ENCODE results near the gene TMEM123. TPM values are rescaled to one million over a fixed set of nuclear protein-coding genes. Genes with fewer than 3 reads are reported as not detected.

The TMEM123 gene
- total and polyA plus RNA-seq, 10 of the 15 experiments (the other 5 are each of a cell fraction or from before 2014, with no cell fraction given) = 35.1 to 667 (median 123) TPM

GRCh38 chr11:102472127-102472526, 19.6 kb upstream of the TMEM123 start:
- whole genome bisulfite sequencing (ENCODE audit: insufficient coverage, insufficient replicate concordance, low lambda C conversion rate, missing lambda C conversion rate) = 86% methylated on average over 4 of the region's 4 CpGs

More at GRCh38 chr11:102472127-102472526, 19.6 kb upstream of the TMEM123 start:
- POLR2A ChIA-PET = interaction anchor here (1.8 kb wide), 1 partner anchor 10 kb away, joined by 4 read pairs; no protein-coding TSS in a partner anchor
- DNase-seq (ENCODE audit: low read depth, low spot score) (no peak), FAIRE-seq (no peak), ATAC-seq (no peak)
- H3K9ac ChIP-seq (ENCODE audit: control insufficient read depth, insufficient read depth, low read length) = no peak overlapping the region
- SMC1A ChIA-PET (ENCODE audit: uncharacterized antibody, unreplicated experiment) = interaction anchor here (1.4 kb wide), 1 partner anchor 142 kb away, joined by 3 read pairs; no protein-coding TSS in a partner anchor
- intact Hi-C loops (cut with micrococcal nuclease; ENCODE audit: unreplicated experiment) (no loop called here), in situ Hi-C loops (cut with MboI) (no loop called here)
- H2AFZ ChIP-seq (ENCODE audit: control insufficient read depth, low read depth, low read length) = no peak overlapping the region
- no peaks in the 10 kb centered on the region for H4K20me1 ChIP-seq (ENCODE audit: control insufficient read depth, insufficient read depth)
- TF ChIP-seq ZBTB4 (CRISPR knock-in tag; IDR thresholded peaks at IDR 0.05) = no peak
- TF ChIP-seq MXI1 (IDR thresholded peaks at IDR 0.05; ENCODE audit: low read depth, low read length) = no peak
- TF ChIP-seq, protein P1, sequence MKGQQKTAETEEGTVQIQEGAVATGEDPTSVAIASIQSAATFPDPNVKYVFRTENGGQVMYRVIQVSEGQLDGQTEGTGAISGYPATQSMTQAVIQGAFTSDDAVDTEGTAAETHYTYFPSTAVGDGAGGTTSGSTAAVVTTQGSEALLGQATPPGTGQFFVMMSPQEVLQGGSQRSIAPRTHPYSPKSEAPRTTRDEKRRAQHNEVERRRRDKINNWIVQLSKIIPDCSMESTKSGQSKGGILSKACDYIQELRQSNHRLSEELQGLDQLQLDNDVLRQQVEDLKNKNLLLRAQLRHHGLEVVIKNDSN (IDR thresholded peaks at IDR 0.05; ENCODE audit: borderline replicate concordance, extremely low read length, insufficient read depth, low read depth, low read length) = no peak
- TF ChIP-seq POU2F2 (IDR thresholded peaks at IDR 0.05; ENCODE audit: borderline replicate concordance, low read depth, low read length) = no peak
- no peak for TF ChIP-seq CHD4 (IDR thresholded peaks at IDR 0.05)
- CTCF ChIA-PET = interaction anchor here (1.4 kb wide), 1 partner anchor 129 kb away, joined by 4 read pairs; no protein-coding TSS in a partner anchor
- peaks cover 22% of the 10 kb centered on the region for H3K4me1 ChIP-seq (ENCODE audit: control insufficient read depth, insufficient read depth, low read length)
- BruUV-seq (replicated peaks) = no TSS peak
- no peaks in the 10 kb centered on the region for H3K9me3 ChIP-seq (replicated peaks; ENCODE audit: control insufficient read depth, insufficient read depth, low read length)
- H3K36me3 ChIP-seq (ENCODE audit: control insufficient read depth in 2 of 2, insufficient read depth in 2 of 2, low read length in 1 of 2) = no peaks in the 10 kb centered on the region
- no peaks in the 10 kb centered on the region for H3K79me2 ChIP-seq (ENCODE audit: control insufficient read depth, insufficient read depth, low read length)
- RAD21 ChIA-PET (ENCODE audit: unreplicated experiment) = no interaction called here
- no peak overlapping the region for H3K4me3 ChIP-seq
- H3K27ac ChIP-seq (ENCODE audit: control insufficient read depth, insufficient read depth) = no peak overlapping the region
- no peak overlapping the region for H3K4me2 ChIP-seq (ENCODE audit: control insufficient read depth, insufficient read depth)
- H3K27me3 ChIP-seq (replicated peaks in 1 of 2; ENCODE audit: control insufficient read depth in 2 of 2, insufficient read depth in 2 of 2, low read length in 1 of 2) = no peaks in the 10 kb centered on the region

All from GM12878 (cell line).